Breast epithelium (tissue), 4 donors: ENCODE results near the gene HMGXB4. TPM values are rescaled to one million over a fixed set of nuclear protein-coding genes. Genes with fewer than 3 reads are reported as not detected.

Source experiments
- DNase-seq, 2 donors: peaks; one replicate each; pipeline ENCODE4 v3.0.0-alpha.2; 2019; ENCODE audit warnings: low spot score in 2 of 2
- H3K27ac ChIP-seq, 2 donors: fragments of 200-600 bp; sonication (generic) in 1 of 2; one replicate each; pipeline ENCODE4 v1.5.1; 2016 to 2019; ENCODE audit warnings: mild to moderate bottlenecking in 1 of 2
- H3K27me3 ChIP-seq, 2 donors: fragments of 200-600 bp; sonication (generic) in 1 of 2; one replicate each; pipeline versions ENCODE4 v1.5.1 to v1.6.0; 2017 to 2019; ENCODE audit warnings: control low read depth in 1 of 2, mild to moderate bottlenecking in 1 of 2
- H3K36me3 ChIP-seq: fragments of 200-600 bp; one replicate; pipeline ENCODE4 v1.5.1; 2019
- H3K4me1 ChIP-seq, 2 donors: fragments of 200-600 bp; sonication (generic); one replicate each; pipeline ENCODE4 v1.5.1; 2016 to 2019; ENCODE audit warnings: control low read depth in 1 of 2
- H3K4me3 ChIP-seq, 3 donors: fragments of 200-600 bp; sonication (generic); 1 replicate in 2 of 3; 2 replicates in 1 of 3; pipeline ENCODE4 v1.5.1; 2016 to 2019; ENCODE audit warnings: mild to moderate bottlenecking in 3 of 3, moderate library complexity in 2 of 3
- H3K9me3 ChIP-seq, 2 donors: fragments of 200-600 bp; sonication (generic) in 1 of 2; one replicate each; pipeline ENCODE4 v1.5.1; 2016 to 2019; ENCODE audit warnings: control low read depth in 1 of 2
- POLR2A ChIP-seq: fragments of 450-650 bp; IDR thresholded peaks from one replicate; pipeline ENCODE4 v1.6.1; 2016; ENCODE audit warnings: antibody characterized with exemption, mild to moderate bottlenecking, moderate library complexity
- POLR2AphosphoS5 ChIP-seq, 3 donors: sonication (generic); formaldehyde crosslinking; IDR thresholded peaks; one replicate each; pipeline ENCODE4 v1.6.1; 2017; ENCODE audit warnings: antibody characterized with exemption in 3 of 3
- intact Hi-C: fragments of 100-400 bp; cut with DNase I; formaldehyde crosslinking; loops from one replicate; pipeline ENCODE4 v1.15.1; 2023; ENCODE audit warnings: low total_unique reads
- total RNA-seq, 3 donors: library from RNA; depleted of rRNA; stranded (reverse); fragments of >200 nt; gene quantifications; one replicate each; pipeline ENCODE4 v1.1.0, GENCODE V29; 2016
- TF ChIP-seq, protein P1 (sequence below), 3 donors: fragments of 450-650 bp; IDR thresholded peaks; one replicate each; pipeline ENCODE4 v1.5.1; 2016 to 2017; ENCODE audit warnings: antibody characterized with exemption in 3 of 3, mild to moderate bottlenecking in 3 of 3, moderate library complexity in 3 of 3

The HMGXB4 gene
- total RNA-seq, 3 donors from 2014 or later: 12.8 to 28.5 (median 26.2) TPM

DNA sequence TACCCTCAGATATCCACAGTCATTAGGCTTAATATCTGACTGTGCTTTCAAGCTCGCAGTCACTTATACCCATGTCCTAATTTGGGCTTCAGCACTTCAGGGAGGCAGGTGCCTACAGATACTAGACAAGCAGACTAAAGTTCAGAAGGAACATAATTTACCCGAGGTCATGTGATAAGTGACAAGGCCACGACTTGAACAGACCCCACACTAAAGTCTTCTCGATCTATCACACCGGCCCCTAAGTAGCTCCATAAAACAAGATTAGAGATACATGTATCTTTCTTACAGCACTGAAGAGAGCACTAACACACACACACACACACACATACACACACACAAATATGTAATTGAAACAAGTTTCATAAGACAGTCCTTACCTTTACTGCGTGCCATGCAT is 75.0 kb downstream of the HMGXB4 start:
- Histone ChIP-seq H3K36me3 (peaks cover 9% of the 10 kb centered on the region), H3K27me3 (no peaks in the 10 kb centered on the region), H3K4me3 (no peak overlapping the region), H3K9me3 (no peaks in the 10 kb centered on the region), H3K27ac (no peak overlapping the region), H3K4me1 (no peaks in the 10 kb centered on the region)
- no peak for DNase-seq
- intact Hi-C loops: no loop called here
- no peak for TF ChIP-seq POLR2AphosphoS5 (IDR thresholded peaks at IDR 0.05)
- no peak for TF ChIP-seq POLR2A
- TF ChIP-seq, protein P1, sequence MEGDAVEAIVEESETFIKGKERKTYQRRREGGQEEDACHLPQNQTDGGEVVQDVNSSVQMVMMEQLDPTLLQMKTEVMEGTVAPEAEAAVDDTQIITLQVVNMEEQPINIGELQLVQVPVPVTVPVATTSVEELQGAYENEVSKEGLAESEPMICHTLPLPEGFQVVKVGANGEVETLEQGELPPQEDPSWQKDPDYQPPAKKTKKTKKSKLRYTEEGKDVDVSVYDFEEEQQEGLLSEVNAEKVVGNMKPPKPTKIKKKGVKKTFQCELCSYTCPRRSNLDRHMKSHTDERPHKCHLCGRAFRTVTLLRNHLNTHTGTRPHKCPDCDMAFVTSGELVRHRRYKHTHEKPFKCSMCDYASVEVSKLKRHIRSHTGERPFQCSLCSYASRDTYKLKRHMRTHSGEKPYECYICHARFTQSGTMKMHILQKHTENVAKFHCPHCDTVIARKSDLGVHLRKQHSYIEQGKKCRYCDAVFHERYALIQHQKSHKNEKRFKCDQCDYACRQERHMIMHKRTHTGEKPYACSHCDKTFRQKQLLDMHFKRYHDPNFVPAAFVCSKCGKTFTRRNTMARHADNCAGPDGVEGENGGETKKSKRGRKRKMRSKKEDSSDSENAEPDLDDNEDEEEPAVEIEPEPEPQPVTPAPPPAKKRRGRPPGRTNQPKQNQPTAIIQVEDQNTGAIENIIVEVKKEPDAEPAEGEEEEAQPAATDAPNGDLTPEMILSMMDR (IDR thresholded peaks at IDR 0.05): no peak

DNA sequence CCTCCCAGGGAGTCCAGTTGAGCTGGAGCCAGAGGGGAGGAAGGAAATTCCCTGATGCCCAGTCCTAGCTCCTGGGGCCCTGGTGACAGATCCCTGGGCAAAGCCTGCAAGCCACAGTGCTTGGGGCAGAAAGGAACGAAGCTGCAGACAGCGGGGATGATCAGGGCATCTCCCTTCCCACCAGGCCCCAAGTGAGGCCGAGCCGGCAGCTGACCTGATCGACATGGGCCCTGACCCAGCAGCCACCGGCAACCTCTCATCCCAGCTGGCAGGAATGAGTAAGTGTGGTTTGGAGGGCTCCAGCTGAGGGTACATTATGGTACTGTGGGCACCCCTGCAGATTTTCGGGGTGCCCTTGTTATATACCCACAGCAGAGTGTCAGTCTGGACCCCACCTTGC is 75.9 kb downstream of the HMGXB4 start:
- H3K36me3 ChIP-seq: peaks cover 9% of the 10 kb centered on the region
- DNase-seq: no peak
- intact Hi-C loops: no loop called here

DNA sequence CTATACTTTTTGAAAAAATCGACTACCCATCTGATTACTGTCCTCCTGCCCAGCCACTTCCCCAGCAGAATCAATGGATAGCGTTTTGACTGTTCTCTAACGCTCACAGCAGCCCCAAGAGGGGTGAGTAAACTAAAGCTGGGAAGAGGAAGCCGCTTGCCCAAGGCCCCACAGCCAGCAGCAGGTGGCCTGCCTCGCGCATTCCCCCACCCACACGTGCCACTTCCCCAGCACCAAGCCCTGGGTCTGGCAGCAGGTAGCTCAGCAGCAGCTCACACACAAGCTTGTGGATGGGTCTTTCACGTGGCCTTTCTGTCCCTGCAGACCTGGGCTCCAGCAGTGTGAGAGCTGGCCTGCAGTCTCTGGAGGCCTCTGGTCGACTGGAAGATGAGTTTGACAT is 76.7 kb downstream of the HMGXB4 start:
- H3K27me3 ChIP-seq: no peaks in the 10 kb centered on the region
- intact Hi-C loops: no loop called here
- no peak overlapping the region for H3K27ac ChIP-seq
- H3K9me3 ChIP-seq: no peaks in the 10 kb centered on the region
- no peak for TF ChIP-seq POLR2A
- DNase-seq: no peak
- no peak overlapping the region for H3K4me3 ChIP-seq
- H3K4me1 ChIP-seq: no peaks in the 10 kb centered on the region
- peaks cover 9% of the 10 kb centered on the region for H3K36me3 ChIP-seq

More for the DNA sequence above, 75.9 kb downstream of the HMGXB4 start:
- no peaks in the 10 kb centered on the region for H3K9me3 ChIP-seq
- no peaks in the 10 kb centered on the region for H3K4me1 ChIP-seq
- no peaks in the 10 kb centered on the region for H3K27me3 ChIP-seq
- H3K4me3 ChIP-seq: no peak overlapping the region
- no peak overlapping the region for H3K27ac ChIP-seq
- TF ChIP-seq POLR2A (no peak), POLR2AphosphoS5 (IDR thresholded peaks at IDR 0.05) (no peak)
- TF ChIP-seq, protein P1 (IDR thresholded peaks at IDR 0.05): no peak

DNA sequence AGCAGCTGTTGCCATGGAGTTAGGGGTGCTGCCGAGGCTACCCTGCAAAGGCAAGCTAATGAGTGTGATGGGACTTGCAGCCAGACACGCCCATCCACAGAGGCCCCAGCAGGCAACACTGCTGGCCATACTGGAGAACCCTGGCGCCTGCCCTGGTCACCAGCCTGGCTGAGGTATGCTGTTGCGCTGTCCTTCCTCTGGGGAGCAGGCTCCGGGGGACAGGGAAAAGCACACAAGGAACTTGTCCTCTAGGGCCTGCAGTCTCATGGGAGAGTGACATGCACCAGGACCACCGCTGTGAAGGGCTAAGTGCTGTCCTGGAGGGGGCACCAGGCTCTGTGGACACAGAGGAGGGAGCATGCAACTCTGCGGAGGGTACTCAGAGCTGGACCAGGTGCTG is 78.2 kb downstream of the HMGXB4 start:
- intact Hi-C loops: no loop called here
- no peak for TF ChIP-seq POLR2AphosphoS5 (IDR thresholded peaks at IDR 0.05)
- TF ChIP-seq POLR2A: no peak
- TF ChIP-seq, protein P1 (IDR thresholded peaks at IDR 0.05): no peak
- Histone ChIP-seq H3K27ac (no peak overlapping the region), H3K9me3 (no peaks in the 10 kb centered on the region), H3K27me3 (no peaks in the 10 kb centered on the region), H3K4me3 (no peak overlapping the region), H3K4me1 (no peaks in the 10 kb centered on the region), H3K36me3 (peaks cover 9% of the 10 kb centered on the region)
- no peak for DNase-seq

DNA sequence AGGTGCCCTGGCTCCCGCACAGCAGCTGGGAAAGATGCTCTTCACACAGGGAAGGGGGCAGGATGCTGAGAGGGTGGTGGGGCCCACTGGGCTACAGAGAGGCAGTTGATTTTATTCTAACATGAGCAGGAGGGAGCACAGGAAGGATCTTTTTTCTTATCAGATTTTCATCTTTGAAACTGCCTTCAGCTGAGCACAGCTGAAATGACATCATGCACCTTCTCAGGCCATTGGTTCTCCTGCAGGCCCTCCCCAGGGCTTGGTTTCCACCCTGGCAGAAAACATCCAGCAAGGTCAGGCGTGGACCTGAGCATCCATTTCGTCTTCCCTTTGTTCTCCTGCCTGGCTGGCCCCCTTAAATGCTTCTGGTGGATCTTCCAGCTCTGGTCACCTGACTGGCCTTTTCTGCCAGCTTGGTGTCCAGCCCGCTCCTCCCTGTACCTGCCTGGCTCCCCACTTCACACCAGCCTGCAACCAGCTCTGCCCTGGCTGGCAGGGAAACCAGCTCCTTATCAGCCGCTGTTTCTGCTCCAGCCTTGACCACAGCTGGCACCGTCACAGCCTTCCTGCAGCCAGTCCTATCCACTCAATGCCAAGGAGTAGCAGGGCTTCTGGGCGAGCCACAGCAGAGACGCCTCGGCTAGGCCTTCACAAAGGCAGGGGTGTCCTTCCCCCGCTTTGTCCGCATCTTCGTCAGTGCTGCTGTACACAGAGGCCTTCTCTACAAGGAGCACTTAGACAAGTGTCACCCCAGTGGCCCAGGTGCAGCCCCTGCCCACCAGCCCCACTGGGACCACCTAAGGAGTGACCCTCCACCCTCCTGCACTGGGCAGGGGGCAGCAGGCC is 78.9 kb downstream of the HMGXB4 start:
- H3K4me3 ChIP-seq: no peak overlapping the region
- H3K27ac ChIP-seq: no peak overlapping the region
- H3K27me3 ChIP-seq: no peaks in the 10 kb centered on the region
- peaks cover 13% of the 10 kb centered on the region for H3K36me3 ChIP-seq
- intact Hi-C loops: no loop called here
- no peaks in the 10 kb centered on the region for H3K4me1 ChIP-seq
- no peak for TF ChIP-seq POLR2AphosphoS5 (IDR thresholded peaks at IDR 0.05)
- TF ChIP-seq, protein P1 (IDR thresholded peaks at IDR 0.05): no peak
- TF ChIP-seq POLR2A: no peak
- no peaks in the 10 kb centered on the region for H3K9me3 ChIP-seq
- DNase-seq: no peak
